Ovary (tissue), 9 donors: ENCODE data around the gene ARHGAP44. TPM values are rescaled to one million over a fixed set of nuclear protein-coding genes. Genes with fewer than 3 reads are reported as not detected.

Source experiments
- DNase-seq, 5 donors: peaks; one replicate each; pipeline ENCODE4 v3.0.0-alpha.2; 2019 to 2020
- H3K27ac ChIP-seq, 2 donors: fragments of 200-600 bp; one replicate each; pipeline versions ENCODE4 v1.5.1 to v1.8.0; 2019 to 2022
- H3K27me3 ChIP-seq: fragments of 200-600 bp; one replicate; pipeline ENCODE4 v1.8.0; 2022
- H3K36me3 ChIP-seq: fragments of 200-600 bp; sonication (generic); one replicate; pipeline ENCODE4 v1.5.1; 2019
- H3K4me1 ChIP-seq: one replicate; pipeline ENCODE4 v1.8.1; 2013; ENCODE audit warnings: mild to moderate bottlenecking, moderate library complexity; ENCODE audit not compliant: insufficient read depth
- H3K4me3 ChIP-seq: fragments of 200-600 bp; sonication (generic); one replicate; pipeline ENCODE4 v1.5.1; 2017
- H3K9me3 ChIP-seq, 2 donors: fragments of 200-600 bp in 1 of 2; sonication (generic) in 1 of 2; one replicate each; pipeline versions ENCODE4 v1.5.1 to v1.8.1; 2013 to 2019; ENCODE audit warnings: mild to moderate bottlenecking in 1 of 2, moderate library complexity in 1 of 2
- EP300 ChIP-seq: sonication (generic); formaldehyde crosslinking; IDR thresholded peaks from one replicate; pipeline ENCODE4 v1.6.1; 2017; ENCODE audit warnings: antibody characterized with exemption
- POLR2A ChIP-seq: fragments of 450-650 bp; IDR thresholded peaks from one replicate; pipeline ENCODE4 v1.6.1; 2017; ENCODE audit warnings: antibody characterized with exemption, mild to moderate bottlenecking, moderate library complexity
- WGBS, 3 donors: extraction: QIAGEN DNeasy Blood & Tissue Kit in 1 of 3; methylation state at CpG; one replicate each; pipeline versions ENCODE4 v1.1.5 to v1.1.7; 2013 to 2017; 5-methylcytosine and 5-hydroxymethylcytosine counted together
- intact Hi-C, 4 donors: fragments of 100-400 bp; cut with DNase I; formaldehyde crosslinking; loops; one replicate each; pipeline versions ENCODE4 v1.11.0 to v1.15.1; 2022 to 2023
- polyA plus RNA-seq, 2 donors: library from polyadenylated mRNA; stranded (reverse); fragments of 200-250 nt in 1 of 2; fragments of 350-450 nt in 1 of 2; fragmentation: Illumina TruSeq in 1 of 2; extraction: RNeasy Lipid Tissue Mini Kit (QIAGEN cat#74804) in 1 of 2; gene quantifications; one replicate each; pipeline ENCODE4 v1.2.3, GENCODE V29; 2013 to 2014
- total RNA-seq, 7 donors: library from RNA; depleted of rRNA in 2 of 7; stranded (reverse); fragments of >200 nt in 2 of 7; fragmentation: NEBNext Ultra II Directional in 3 of 7; extraction: Animal tissue kit (Norgen Biotek cat#: 25700) in 3 of 7; gene quantifications; one replicate each; pipeline versions ENCODE4 v1.1.0 to v1.2.4, GENCODE V29; 2016 to 2023
- TF ChIP-seq, protein P1 (sequence below), 3 donors: fragments of 450-650 bp in 2 of 3; fragments of 200-600 bp in 1 of 3; IDR thresholded peaks; one replicate each; pipeline versions ENCODE4 v1.5.1 to v1.8.0; 2016 to 2022; ENCODE audit warnings: antibody characterized with exemption in 3 of 3, mild to moderate bottlenecking in 1 of 3
- donor health status: DM: no; HTN: no; CAD: no; lungs with moderate emphysema.
- donor health status: DM: no; HTN: no; CAD: no.
- donor health status: Bipolar disorder and iron deficiency.
- donor health status: DM: yes; HTN: yes; CAD: no.
- donor health status: DM: no; HTN: no; CAD: no.
- donor health status: DM: yes; HTN: yes; CAD: no.

The ARHGAP44 gene
- total and polyA plus RNA-seq, 9 donors, result 6.8 to 16.5 (median 9.9) TPM

DNA sequence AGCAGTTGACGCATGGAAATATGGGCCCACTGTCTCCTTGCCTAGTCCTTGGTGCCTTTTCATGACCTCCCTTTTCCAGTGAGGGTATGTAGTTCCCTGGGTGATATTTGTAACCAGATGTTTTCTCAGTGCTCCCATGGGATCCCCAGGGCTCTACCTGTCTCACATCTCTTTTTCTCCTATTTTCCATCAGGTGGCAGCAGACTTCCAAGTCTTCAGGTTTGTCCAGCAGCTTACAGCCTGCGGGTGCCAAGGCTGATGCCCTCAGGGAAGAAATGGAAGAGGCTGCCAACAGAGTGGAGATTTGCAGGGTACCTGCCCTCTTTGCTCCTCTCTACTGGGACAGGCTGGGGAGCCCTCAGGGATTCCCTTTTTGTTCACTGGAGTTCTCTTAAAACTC, 139.4 kb downstream of the ARHGAP44 start:
- Histone ChIP-seq H3K4me1 (no peaks in the 10 kb centered on the region), H3K4me3 (no peak overlapping the region), H3K27me3 (no peaks in the 10 kb centered on the region), H3K9me3 (no peaks in the 10 kb centered on the region), H3K27ac (no peak overlapping the region), H3K36me3 (no peaks in the 10 kb centered on the region)
- TF ChIP-seq POLR2A (no peak), EP300 (no peak)
- TF ChIP-seq, protein P1, sequence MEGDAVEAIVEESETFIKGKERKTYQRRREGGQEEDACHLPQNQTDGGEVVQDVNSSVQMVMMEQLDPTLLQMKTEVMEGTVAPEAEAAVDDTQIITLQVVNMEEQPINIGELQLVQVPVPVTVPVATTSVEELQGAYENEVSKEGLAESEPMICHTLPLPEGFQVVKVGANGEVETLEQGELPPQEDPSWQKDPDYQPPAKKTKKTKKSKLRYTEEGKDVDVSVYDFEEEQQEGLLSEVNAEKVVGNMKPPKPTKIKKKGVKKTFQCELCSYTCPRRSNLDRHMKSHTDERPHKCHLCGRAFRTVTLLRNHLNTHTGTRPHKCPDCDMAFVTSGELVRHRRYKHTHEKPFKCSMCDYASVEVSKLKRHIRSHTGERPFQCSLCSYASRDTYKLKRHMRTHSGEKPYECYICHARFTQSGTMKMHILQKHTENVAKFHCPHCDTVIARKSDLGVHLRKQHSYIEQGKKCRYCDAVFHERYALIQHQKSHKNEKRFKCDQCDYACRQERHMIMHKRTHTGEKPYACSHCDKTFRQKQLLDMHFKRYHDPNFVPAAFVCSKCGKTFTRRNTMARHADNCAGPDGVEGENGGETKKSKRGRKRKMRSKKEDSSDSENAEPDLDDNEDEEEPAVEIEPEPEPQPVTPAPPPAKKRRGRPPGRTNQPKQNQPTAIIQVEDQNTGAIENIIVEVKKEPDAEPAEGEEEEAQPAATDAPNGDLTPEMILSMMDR (IDR thresholded peaks at IDR 0.05), result no peak
- DNase-seq, result no peak
- intact Hi-C loops, result no loop called here
- whole genome bisulfite sequencing, 3 donors, result 64 to 93% (median 70%) methylated on average over 2 of the region's 2 CpGs

DNA sequence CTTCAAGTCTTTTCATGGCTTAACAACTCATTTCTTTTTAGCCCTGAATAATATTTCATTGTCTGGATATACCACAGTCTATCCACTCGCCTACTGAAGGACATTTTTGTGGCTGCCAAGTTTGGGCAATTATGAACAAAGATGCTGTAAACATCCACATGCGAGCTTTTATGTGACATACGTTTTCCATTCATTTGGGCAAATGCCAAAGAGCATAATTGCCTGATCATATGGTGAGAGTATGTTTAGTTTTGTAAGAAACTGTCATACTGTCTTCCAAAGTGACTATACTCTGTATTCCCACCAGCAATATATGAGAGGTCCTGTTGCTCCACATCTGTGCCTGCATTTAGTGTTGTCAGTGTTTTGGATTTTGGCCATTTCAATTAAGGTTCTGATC, 147.2 kb downstream of the ARHGAP44 start:
- intact Hi-C loops, result no loop called here

GRCh38 chr17:12940699-12941098, 151.4 kb downstream of the ARHGAP44 start:
- H3K4me1 ChIP-seq, result no peaks in the 10 kb centered on the region
- TF ChIP-seq EP300, result no peak
- TF ChIP-seq POLR2A, result no peak
- TF ChIP-seq, protein P1 (IDR thresholded peaks at IDR 0.05), result no peak
- no peak overlapping the region for H3K4me3 ChIP-seq
- H3K27ac ChIP-seq, result no peak overlapping the region
- no peak for DNase-seq
- no peaks in the 10 kb centered on the region for H3K36me3 ChIP-seq
- H3K27me3 ChIP-seq, result no peaks in the 10 kb centered on the region
- 88 to 92% (median 90%) methylated on average over 2 of the region's 2 CpGs for WGBS, 3 donors
- intact Hi-C loops, result no loop called here
- no peaks in the 10 kb centered on the region for H3K9me3 ChIP-seq

More for the DNA sequence above, 147.2 kb downstream of the ARHGAP44 start:
- no peak for TF ChIP-seq EP300
- no peak for DNase-seq
- H3K4me1 ChIP-seq, result no peaks in the 10 kb centered on the region
- H3K27ac ChIP-seq, result no peak overlapping the region
- WGBS, 3 donors, result 57 to 75% (median 75%) methylated on average over 3 of the region's 3 CpGs
- no peaks in the 10 kb centered on the region for H3K27me3 ChIP-seq
- H3K9me3 ChIP-seq, result no peaks in the 10 kb centered on the region
- H3K4me3 ChIP-seq, result no peak overlapping the region
- H3K36me3 ChIP-seq, result no peaks in the 10 kb centered on the region

- TF ChIP-seq POLR2A (no peak), EP300 (no peak)
- WGBS, 3 donors, result 79 to 95% (median 85%) methylated on average over 4 of the region's 4 CpGs
- H3K4me3 ChIP-seq, result no peak overlapping the region
- H3K36me3 ChIP-seq, result no peaks in the 10 kb centered on the region
- H3K27ac ChIP-seq, result no peak overlapping the region
- H3K4me1 ChIP-seq, result no peaks in the 10 kb centered on the region
- no peaks in the 10 kb centered on the region for H3K27me3 ChIP-seq
- H3K9me3 ChIP-seq, result no peaks in the 10 kb centered on the region
- intact Hi-C loops, result no loop called here
- no peak for DNase-seq
These were observed 157.7 kb downstream of the ARHGAP44 start for GRCh38 chr17:12947047-12947446.

DNA sequence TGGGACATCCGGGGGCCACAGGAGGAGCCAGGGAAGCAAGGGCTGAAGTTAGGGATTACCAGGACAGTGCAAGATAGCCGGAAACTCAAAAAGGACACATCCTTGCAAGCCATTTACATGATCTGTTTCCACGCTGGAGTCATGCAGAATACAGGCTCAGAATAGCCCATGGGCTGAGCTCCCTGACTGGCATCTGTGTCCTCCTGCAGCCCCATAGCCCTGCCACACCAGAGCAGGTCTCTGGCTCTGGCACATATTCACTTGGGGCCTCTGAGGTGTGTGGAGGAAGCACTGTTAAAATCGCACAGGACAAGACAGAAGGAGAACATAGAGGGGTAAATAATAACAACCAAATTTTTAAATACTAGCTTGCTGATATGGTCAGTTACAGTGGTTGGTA, 162.7 kb downstream of the ARHGAP44 start:
- intact Hi-C loops, result no loop called here
- no peaks in the 10 kb centered on the region for H3K36me3 ChIP-seq
- no peak overlapping the region for H3K4me3 ChIP-seq
- no peaks in the 10 kb centered on the region for H3K27me3 ChIP-seq
- no peaks in the 10 kb centered on the region for H3K4me1 ChIP-seq
- H3K27ac ChIP-seq, result no peak overlapping the region
- H3K9me3 ChIP-seq, result no peaks in the 10 kb centered on the region
- 69 to 86% (median 75%) methylated on average over 4 of the region's 4 CpGs for WGBS, 3 donors
- DNase-seq, result no peak
- no peak for TF ChIP-seq POLR2A
- TF ChIP-seq EP300, result no peak

GRCh38 chr17:12953156-12953555, 163.9 kb downstream of the ARHGAP44 start:
- Histone ChIP-seq H3K4me1 (no peaks in the 10 kb centered on the region), H3K36me3 (no peaks in the 10 kb centered on the region), H3K4me3 (no peak overlapping the region), H3K27ac (no peak overlapping the region), H3K9me3 (no peaks in the 10 kb centered on the region), H3K27me3 (no peaks in the 10 kb centered on the region)
- no peak for TF ChIP-seq EP300
- TF ChIP-seq POLR2A, result no peak
- TF ChIP-seq, protein P1 (IDR thresholded peaks at IDR 0.05), result no peak
- 96 to 97% (median 97%) methylated on average over 13 of the region's 13 CpGs for WGBS, 3 donors
- intact Hi-C loops, result no loop called here
- no peak for DNase-seq
